CD14-positive monocyte (primary cell): Measurements from ENCODE around the gene LCN2. TPM values are rescaled to one million over a fixed set of nuclear protein-coding genes. Genes with fewer than 3 reads are reported as not detected.

Experiments
- DNase-seq, 3 donors: peaks; one replicate each; pipeline ENCODE4 v3.0.0-alpha.2; 2011 to 2022
- H2AFZ ChIP-seq: 2 replicates; pipeline ENCODE4 v1.6.0; 2012; ENCODE audit warnings: mild to moderate bottlenecking, low read depth, low read length, inconsistent platforms; ENCODE audit not compliant: insufficient read depth, poor library complexity, severe bottlenecking
- H3K27ac ChIP-seq, 2 donors: 1 replicate in 1 of 2; 2 replicates in 1 of 2; pipeline ENCODE4 v1.5.1; 2012 to 2013; ENCODE audit warnings: low read length in 2 of 2, control low read depth in 1 of 2, inconsistent platforms in 1 of 2, low read depth in 1 of 2, mild to moderate bottlenecking in 1 of 2
- H3K27me3 ChIP-seq, 2 donors: one replicate each; pipeline versions ENCODE4 v1.6.0 to v1.6.1; 2011 to 2013; ENCODE audit warnings: low read length in 2 of 2; ENCODE audit not compliant: control insufficient read depth in 2 of 2, insufficient read depth in 2 of 2
- H3K36me3 ChIP-seq, 2 donors: replicated peaks in 1 of 2; 1 replicate in 1 of 2; 2 replicates in 1 of 2; pipeline versions ENCODE4 v1.5.1 to v1.6.1; 2012 to 2013; ENCODE audit warnings: low read length in 2 of 2, control low read depth in 1 of 2, inconsistent platforms in 1 of 2, mild to moderate bottlenecking in 1 of 2; ENCODE audit not compliant: insufficient read depth in 2 of 2, control insufficient read depth in 1 of 2
- H3K4me1 ChIP-seq, 2 donors: 1 replicate in 1 of 2; 2 replicates in 1 of 2; pipeline versions ENCODE4 v1.5.1 to v1.6.1; 2012 to 2013; ENCODE audit warnings: low read length in 2 of 2, control low read depth in 1 of 2, inconsistent platforms in 1 of 2, mild to moderate bottlenecking in 1 of 2, moderate library complexity in 1 of 2; ENCODE audit not compliant: insufficient read depth in 2 of 2, control insufficient read depth in 1 of 2
- H3K4me2 ChIP-seq: replicated peaks from 2 replicates; pipeline ENCODE3; 2012; ENCODE audit warnings: low read length, moderate library complexity, mild to moderate bottlenecking; ENCODE audit not compliant: poor library complexity, severe bottlenecking; ENCODE audit errors: extremely low read depth
- H3K4me3 ChIP-seq, 3 experiments: fragments of 200-600 bp in 1 of 3; sonication (generic) in 1 of 3; replicated peaks in 1 of 3; 1 replicate in 2 of 3; 2 replicates in 1 of 3; pipeline ENCODE4 v1.5.1; 2011 to 2013; ENCODE audit warnings: low read length in 3 of 3, mild to moderate bottlenecking in 3 of 3, control low read depth in 2 of 3, low read depth in 2 of 3, inconsistent platforms in 1 of 3, moderate library complexity in 1 of 3
- H3K79me2 ChIP-seq: 2 replicates; pipeline ENCODE4 v1.6.0; 2012; ENCODE audit warnings: mild to moderate bottlenecking, control low read depth, inconsistent platforms, low read length, moderate library complexity; ENCODE audit not compliant: insufficient read depth
- H3K9ac ChIP-seq: 2 replicates; pipeline ENCODE4 v1.6.0; 2017; ENCODE audit warnings: low read length, mild to moderate bottlenecking; ENCODE audit not compliant: insufficient read depth, poor library complexity, severe bottlenecking
- H3K9me3 ChIP-seq, 2 donors: replicated peaks in 1 of 2; 1 replicate in 1 of 2; 2 replicates in 1 of 2; pipeline versions ENCODE4 v1.5.1 to v1.6.1; 2012 to 2013; ENCODE audit warnings: low read length in 2 of 2, control low read depth in 1 of 2; ENCODE audit not compliant: control insufficient read depth in 1 of 2, insufficient read depth in 1 of 2
- H4K20me1 ChIP-seq: 2 replicates; pipeline ENCODE4 v1.6.0; 2012; ENCODE audit warnings: mild to moderate bottlenecking, low read length, control low read depth, moderate library complexity; ENCODE audit not compliant: insufficient read depth
- H3K27ac Mint-ChIP-seq, 7 donors: one replicate each; pipeline ENCODE4 v1.8.0; 2020; ENCODE audit warnings: mild to moderate bottlenecking in 7 of 7, mixed read lengths in 7 of 7, moderate library complexity in 6 of 7, inconsistent platforms in 2 of 7
- H3K27me3 Mint-ChIP-seq, 3 donors: one replicate each; pipeline ENCODE4 v1.8.0; 2021 to 2022; ENCODE audit warnings: low read depth in 3 of 3, mild to moderate bottlenecking in 3 of 3, mixed read lengths in 3 of 3, moderate library complexity in 3 of 3, inconsistent platforms in 1 of 3
- H3K36me3 Mint-ChIP-seq, 2 donors: one replicate each; pipeline ENCODE4 v1.8.0; 2020; ENCODE audit warnings: mixed read lengths in 2 of 2, inconsistent platforms in 1 of 2, mild to moderate bottlenecking in 1 of 2
- H3K4me1 Mint-ChIP-seq: one replicate; pipeline ENCODE4 v1.8.0; 2020; ENCODE audit warnings: mild to moderate bottlenecking, mixed read lengths
- H3K4me3 Mint-ChIP-seq, 2 donors: one replicate each; pipeline ENCODE4 v1.8.0; 2020; ENCODE audit warnings: mild to moderate bottlenecking in 2 of 2, mixed read lengths in 2 of 2, moderate library complexity in 1 of 2
- H3K9me3 Mint-ChIP-seq, 7 donors: one replicate each; pipeline ENCODE4 v1.8.0; 2020 to 2022; ENCODE audit warnings: mixed read lengths in 7 of 7, mild to moderate bottlenecking in 6 of 7, moderate library complexity in 6 of 7, inconsistent platforms in 2 of 7
- WGBS: methylation state at CpG from one replicate; pipeline ENCODE4 v1.1.5; 2013; ENCODE audit warnings: missing lambda C conversion rate; ENCODE audit not compliant: insufficient coverage; 5-methylcytosine and 5-hydroxymethylcytosine counted together
- intact Hi-C, 2 donors: fragments of 100-400 bp; cut with micrococcal nuclease; formaldehyde crosslinking; loops; one replicate each; pipeline versions ENCODE4 v1.15.0 to v1.15.1; 2023
- polyA plus RNA-seq, 3 donors: library from polyadenylated mRNA; depleted of rRNA in 1 of 3; unstranded in 2 of 3; stranded (reverse) in 1 of 3; fragments of 300-500 nt in 2 of 3; fragments of >200 nt in 1 of 3; fragmentation: Illumina TruSeq in 2 of 3; gene quantifications; 1 replicate in 2 of 3; 2 replicates in 1 of 3; pipeline ENCODE4 v1.2.3, GENCODE V29; 2012 to 2021
- TF ChIP-seq, protein P1 (sequence below): fragments of 200-600 bp; IDR thresholded peaks from one replicate; pipeline ENCODE4 v1.8.0; 2022; ENCODE audit warnings: antibody characterized with exemption, mild to moderate bottlenecking

Gene LCN2
- polyA plus RNA-seq, 3 donors = 0.83 TPM; not detected in 2

DNA sequence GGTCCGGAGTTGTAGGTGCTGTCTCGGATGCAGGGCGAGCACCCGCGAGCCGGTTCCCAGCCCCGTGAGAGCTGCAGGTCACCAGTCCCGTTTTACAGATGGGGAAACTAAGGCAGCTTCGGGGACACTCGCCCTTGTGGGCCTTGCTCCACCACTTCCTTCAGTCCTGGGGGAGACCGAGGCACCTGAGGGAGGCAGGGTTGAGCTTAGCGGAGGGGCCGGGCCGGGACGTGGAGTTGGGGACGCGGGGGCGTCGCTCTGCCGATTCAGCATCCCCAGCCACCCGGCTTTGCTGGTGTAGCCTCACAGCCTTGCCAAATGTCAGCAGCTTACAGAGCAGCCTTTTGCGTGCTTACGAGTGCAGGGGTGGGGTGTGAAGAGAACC is 11.3 kb downstream of the LCN2 start:
- Histone ChIP-seq H2AFZ (peak overlapping the region; percentile 98), H3K4me1 (peaks cover 16 to 20% of the 10 kb centered on the region in 2 donors), H4K20me1 (no peaks in the 10 kb centered on the region), H3K36me3 (peaks cover 16 to 28% of the 10 kb centered on the region in 2 donors), H3K9ac (peak overlapping the region; percentile 69), H3K27me3 (no peaks in the 10 kb centered on the region), H3K79me2 (peaks cover 8% of the 10 kb centered on the region), H3K4me3 (peak overlapping the region; percentile 82 to 94 (median 85)), H3K9me3 (no peaks in the 10 kb centered on the region), H3K27ac (peak overlapping the region in 1 of 2 donors; percentile 65), H3K4me2 (peak overlapping the region; percentile 100)
- Mint-ChIP-seq H3K36me3 (peaks cover 16 to 28% of the 10 kb centered on the region in 2 donors), H3K27ac (peak overlapping the region in 1 of 7 donors; percentile 25), H3K9me3 (no peaks in the 10 kb centered on the region), H3K4me1 (peaks cover 15% of the 10 kb centered on the region), H3K27me3 (peaks cover 0 to 5% (median 0%) of the 10 kb centered on the region in 3 donors), H3K4me3 (peak overlapping the region; percentile 79 to 80)
- WGBS = under 1% methylated on average over 12 of the region's 23 CpGs
- TF ChIP-seq, protein P1, sequence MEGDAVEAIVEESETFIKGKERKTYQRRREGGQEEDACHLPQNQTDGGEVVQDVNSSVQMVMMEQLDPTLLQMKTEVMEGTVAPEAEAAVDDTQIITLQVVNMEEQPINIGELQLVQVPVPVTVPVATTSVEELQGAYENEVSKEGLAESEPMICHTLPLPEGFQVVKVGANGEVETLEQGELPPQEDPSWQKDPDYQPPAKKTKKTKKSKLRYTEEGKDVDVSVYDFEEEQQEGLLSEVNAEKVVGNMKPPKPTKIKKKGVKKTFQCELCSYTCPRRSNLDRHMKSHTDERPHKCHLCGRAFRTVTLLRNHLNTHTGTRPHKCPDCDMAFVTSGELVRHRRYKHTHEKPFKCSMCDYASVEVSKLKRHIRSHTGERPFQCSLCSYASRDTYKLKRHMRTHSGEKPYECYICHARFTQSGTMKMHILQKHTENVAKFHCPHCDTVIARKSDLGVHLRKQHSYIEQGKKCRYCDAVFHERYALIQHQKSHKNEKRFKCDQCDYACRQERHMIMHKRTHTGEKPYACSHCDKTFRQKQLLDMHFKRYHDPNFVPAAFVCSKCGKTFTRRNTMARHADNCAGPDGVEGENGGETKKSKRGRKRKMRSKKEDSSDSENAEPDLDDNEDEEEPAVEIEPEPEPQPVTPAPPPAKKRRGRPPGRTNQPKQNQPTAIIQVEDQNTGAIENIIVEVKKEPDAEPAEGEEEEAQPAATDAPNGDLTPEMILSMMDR = no peak
- intact Hi-C loops = loop anchor here in 1 of 2 donors (2.0 kb wide), 1 partner anchor 58 kb away; no protein-coding TSS in a partner anchor
- no peak for DNase-seq

DNA sequence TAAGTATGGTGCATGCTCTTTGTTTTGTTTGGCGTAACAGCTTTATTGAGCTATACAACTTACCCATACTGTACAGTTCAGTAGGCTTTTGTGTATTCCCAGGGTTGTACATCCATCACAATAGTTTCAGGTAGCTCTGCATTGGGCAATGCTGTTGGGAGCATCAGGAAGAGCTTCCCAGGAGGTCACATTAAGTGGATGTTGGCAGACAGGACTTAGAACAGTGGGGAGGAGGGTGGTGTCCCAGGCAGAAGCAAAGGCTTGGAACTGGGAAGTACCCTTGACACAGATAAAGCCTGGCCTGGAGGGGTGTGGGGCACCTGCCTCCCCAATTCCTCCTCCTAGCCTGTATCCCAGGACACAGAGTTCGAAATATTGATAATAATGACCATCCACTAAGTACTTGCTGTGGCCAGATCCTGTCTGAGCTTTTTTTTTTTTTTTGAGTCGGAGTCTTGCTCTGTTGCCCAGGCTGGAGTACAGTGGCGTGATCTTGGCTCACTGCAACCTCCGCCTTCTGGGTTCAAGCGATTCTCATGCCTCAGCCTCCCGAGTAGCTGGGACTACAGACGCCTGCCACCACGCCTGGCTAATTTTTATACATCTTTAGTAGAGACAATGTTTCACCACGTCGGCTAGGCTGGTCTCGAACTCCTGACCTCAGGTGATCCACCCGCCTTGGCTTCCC is 12.1 kb downstream of the LCN2 start:
- Histone ChIP-seq H3K4me2 (peak overlapping the region; percentile 100), H3K4me1 (peaks cover 16 to 20% of the 10 kb centered on the region in 2 donors), H3K9ac (no peak overlapping the region), H4K20me1 (no peaks in the 10 kb centered on the region), H3K4me3 (peak overlapping the region in 1 of 3 experiments; percentile 94), H3K9me3 (no peaks in the 10 kb centered on the region), H2AFZ (no peak overlapping the region), H3K79me2 (peaks cover 8% of the 10 kb centered on the region), H3K36me3 (peaks cover 23 to 30% of the 10 kb centered on the region in 2 donors), H3K27ac (no peak overlapping the region), H3K27me3 (no peaks in the 10 kb centered on the region)
- no peaks in the 10 kb centered on the region for H3K9me3 Mint-ChIP-seq
- intact Hi-C loops = loop anchor here in 1 of 2 donors (2.0 kb wide), 1 partner anchor 57 kb away; no protein-coding TSS in a partner anchor
- no peak overlapping the region for H3K27ac Mint-ChIP-seq
- TF ChIP-seq, protein P1 = no peak
- H3K4me1 Mint-ChIP-seq = peaks cover 15% of the 10 kb centered on the region
- 96% methylated on average over 12 of the region's 13 CpGs for WGBS
- DNase-seq = no peak
- H3K4me3 Mint-ChIP-seq = peak overlapping the region in 1 of 2 donors; percentile 79
- peaks cover 22 to 36% of the 10 kb centered on the region in 2 donors for H3K36me3 Mint-ChIP-seq
- peaks cover 0 to 5% (median 0%) of the 10 kb centered on the region in 3 donors for H3K27me3 Mint-ChIP-seq
